GM23248 (cell line): ENCODE measurements around the gene YBX3.

ENCODE experiments used
- EZH2 ChIP-seq: fragments of 200-600 bp; sonication (generic); IDR thresholded peaks from 2 replicates; pipeline ENCODE4 v1.6.1; 2018; ENCODE audit warnings: antibody characterized with exemption, mild to moderate bottlenecking; ENCODE audit not compliant: insufficient read depth, poor library complexity, severe bottlenecking
- EZH2phosphoT487 ChIP-seq: fragments of 200-600 bp; sonication (generic); IDR thresholded peaks from 2 replicates; pipeline ENCODE4 v1.6.1; 2018; ENCODE audit warnings: antibody characterized with exemption, moderate library complexity, mild to moderate bottlenecking, low read depth; ENCODE audit not compliant: insufficient read depth

GRCh38 chr12:10701131-10701681, 21.9 kb downstream of the YBX3 start:
- no peak for TF ChIP-seq EZH2
- TF ChIP-seq EZH2phosphoT487 = no peak
